ENCODE results near the gene XRCC3.

- TF ChIP-seq CTCF (IDR thresholded peaks at IDR 0.05; ENCODE audit: poor library complexity) (no peak), EZH2phosphoT487 (IDR thresholded peaks at IDR 0.05; ENCODE audit: low read depth, severe bottlenecking, unreplicated experiment) (no peak), EZH2 (IDR thresholded peaks at IDR 0.05; ENCODE audit: borderline replicate concordance) (no peak)
These were observed 14.5 kb upstream of the XRCC3 start for GRCh38 chr14:103729496-103730448.
